ENCODE results near the gene CCDC88A. TPM values are rescaled to one million over a fixed set of nuclear protein-coding genes. Genes with fewer than 3 reads are reported as not detected.
"Not testable (repeated sequence)": the region's sequence is repeated elsewhere in the genome, so short reads cannot be mapped to it uniquely, and the experiment has no call there.

The CCDC88A gene
- polyA plus RNA-seq, 1 of the 3 experiments (the other 2 are of a cell fraction) = 7.0 TPM

GRCh38 chr2:55242617-55243016, 177.0 kb downstream of the CCDC88A start:
- ChIA-PET POLR2A (interaction anchor here (0.6 kb wide), 1 partner anchor 25 kb away, joined by 4 read pairs; no protein-coding TSS in a partner anchor), CTCF (no interaction called here)
- Histone ChIP-seq H4K20me1 (ENCODE audit: insufficient read depth) (no peaks in the 10 kb centered on the region), H3K9ac (no peak overlapping the region), H3K4me3 (ENCODE audit: low read depth in 2 of 2, low read length in 1 of 2) (no peak overlapping the region), H2AFZ (ENCODE audit: low read depth) (no peak overlapping the region), H3K4me1 (ENCODE audit: control insufficient read depth in 1 of 2, insufficient read depth in 2 of 2, low read depth in 1 of 2, low read length in 1 of 2) (no peaks in the 10 kb centered on the region), H3F3A (replicated peaks; ENCODE audit: insufficient read depth) (peaks cover 29% of the 10 kb centered on the region), H3K4me2 (no peak overlapping the region), H3K27ac (ENCODE audit: low read depth in 2 of 2, low read length in 1 of 2) (no peak overlapping the region), H3K79me2 (ENCODE audit: insufficient read depth) (no peaks in the 10 kb centered on the region), H3K27me3 (ENCODE audit: insufficient read depth) (no peaks in the 10 kb centered on the region), H3K36me3 (replicated peaks in 1 of 2; ENCODE audit: control insufficient read depth in 1 of 2, insufficient read depth in 2 of 2, low read length in 1 of 2) (peaks cover 47 to 62% of the 10 kb centered on the region in 2 experiments), H3K9me3 (no peaks in the 10 kb centered on the region), H3K9me2 (no peaks in the 10 kb centered on the region)
- WGBS (ENCODE audit: low lambda C conversion rate) = 59% methylated on average over 1 of the region's 1 CpG
- no peak for DNase-seq
- TF ChIP-seq EP300 (IDR thresholded peaks at IDR 0.05; ENCODE audit: borderline replicate concordance in 1 of 2, low read depth in 1 of 2, low read length in 1 of 2) (no peak), TEAD4 (IDR thresholded peaks at IDR 0.05; ENCODE audit: borderline replicate concordance, insufficient read depth) (no peak), PBX3 (IDR thresholded peaks at IDR 0.05) (no peak), ZBTB33 (IDR thresholded peaks at IDR 0.05; ENCODE audit: borderline replicate concordance, low read depth) (no peak), FOXJ3 (CRISPR knock-in tag; IDR thresholded peaks at IDR 0.05) (no peak), SMC3 (IDR thresholded peaks at IDR 0.05; ENCODE audit: low read depth, low read length) (no peak), CTCF (IDR thresholded peaks at IDR 0.05) (no peak), MXI1 (IDR thresholded peaks at IDR 0.05; ENCODE audit: low read depth, low read length) (no peak), FOSL2 (IDR thresholded peaks at IDR 0.05; ENCODE audit: borderline replicate concordance, low read depth) (no peak), FOXM1 (IDR thresholded peaks at IDR 0.05; ENCODE audit: low read depth) (no peak), USF2 (IDR thresholded peaks at IDR 0.05; ENCODE audit: borderline replicate concordance, low read depth, low read length) (no peak), REST (IDR thresholded peaks at IDR 0.05; ENCODE audit: low read depth, low read length) (no peak), IRF3 (IDR thresholded peaks at IDR 0.05; ENCODE audit: low read depth, low read length) (no peak), TAF1 (IDR thresholded peaks at IDR 0.05; ENCODE audit: borderline replicate concordance, low read depth, low read length) (no peak)

GRCh38 chr2:55241582-55241981, 178.1 kb downstream of the CCDC88A start:
- H3K9me2 ChIP-seq; H3K4me1 ChIP-seq (ENCODE audit: control insufficient read depth in 1 of 2, insufficient read depth in 2 of 2, low read depth in 1 of 2, low read length in 1 of 2); H3K4me3 ChIP-seq (ENCODE audit: low read depth in 2 of 2, low read length in 1 of 2); CTCF ChIA-PET; H3K9me3 ChIP-seq; DNase-seq; H2AFZ ChIP-seq (ENCODE audit: low read depth); H3K79me2 ChIP-seq (ENCODE audit: insufficient read depth); H4K20me1 ChIP-seq (ENCODE audit: insufficient read depth); H3K27ac ChIP-seq (ENCODE audit: low read depth in 2 of 2, low read length in 1 of 2); H3K27me3 ChIP-seq (ENCODE audit: insufficient read depth); H3K4me2 ChIP-seq; H3K9ac ChIP-seq: not testable (repeated sequence)
- peaks cover 53 to 66% of the 10 kb centered on the region in 2 experiments for H3K36me3 ChIP-seq (replicated peaks in 1 of 2; ENCODE audit: control insufficient read depth in 1 of 2, insufficient read depth in 2 of 2, low read length in 1 of 2)
- WGBS (ENCODE audit: low lambda C conversion rate) = 93% methylated on average over 8 of the region's 8 CpGs
- POLR2A ChIA-PET = interaction anchor here (1.4 kb wide), 1 partner anchor 9 kb away, joined by 4 read pairs; the partner anchor contains the start of genes CLHC1 and RPS27A
- H3F3A ChIP-seq (replicated peaks; ENCODE audit: insufficient read depth) = peaks cover 40% of the 10 kb centered on the region
